NT2/D1 (cell line): Measurements from ENCODE around the gene ACAP3.

Source experiments
- DNase-seq: peaks from one replicate; pipeline ENCODE4 v3.0.0-alpha.2; 2011; ENCODE audit warnings: low read depth, low spot score
- H3K27me3 ChIP-seq: 2 replicates; pipeline ENCODE4 v1.6.0; 2011; ENCODE audit warnings: mild to moderate bottlenecking; ENCODE audit not compliant: insufficient read length, insufficient read depth
- H3K36me3 ChIP-seq: 2 replicates; pipeline ENCODE4 v1.6.1; 2011; ENCODE audit warnings: mild to moderate bottlenecking, low read length, mixed read lengths; ENCODE audit not compliant: insufficient read depth, insufficient read length
- H3K4me1 ChIP-seq: 2 replicates; pipeline ENCODE4 v1.5.1; 2011; ENCODE audit not compliant: insufficient read depth, insufficient read length
- H3K4me3 ChIP-seq: 2 replicates; pipeline ENCODE4 v1.5.1; 2011; ENCODE audit warnings: low read depth; ENCODE audit not compliant: insufficient read length
- H3K9ac ChIP-seq: 2 replicates; pipeline ENCODE4 v1.6.0; 2011; ENCODE audit warnings: low read depth; ENCODE audit not compliant: insufficient read length
- H3K9me3 ChIP-seq: 2 replicates; pipeline ENCODE4 v1.5.1; 2011; ENCODE audit warnings: mild to moderate bottlenecking, low read length; ENCODE audit not compliant: insufficient read depth
- SUZ12 ChIP-seq: IDR thresholded peaks from 2 replicates; pipeline ENCODE4 v1.6.1; 2011; ENCODE audit not compliant: insufficient read length, insufficient read depth; ENCODE audit errors: extremely low read depth
- YY1 ChIP-seq: IDR thresholded peaks from 2 replicates; pipeline ENCODE4 v1.6.1; 2011; ENCODE audit not compliant: insufficient read length, insufficient read depth
- ZNF274 ChIP-seq: IDR thresholded peaks from 2 replicates; pipeline ENCODE4 v1.6.1; 2011; ENCODE audit warnings: mild to moderate bottlenecking, low read depth, low read length

ACAP3 gene

DNA sequence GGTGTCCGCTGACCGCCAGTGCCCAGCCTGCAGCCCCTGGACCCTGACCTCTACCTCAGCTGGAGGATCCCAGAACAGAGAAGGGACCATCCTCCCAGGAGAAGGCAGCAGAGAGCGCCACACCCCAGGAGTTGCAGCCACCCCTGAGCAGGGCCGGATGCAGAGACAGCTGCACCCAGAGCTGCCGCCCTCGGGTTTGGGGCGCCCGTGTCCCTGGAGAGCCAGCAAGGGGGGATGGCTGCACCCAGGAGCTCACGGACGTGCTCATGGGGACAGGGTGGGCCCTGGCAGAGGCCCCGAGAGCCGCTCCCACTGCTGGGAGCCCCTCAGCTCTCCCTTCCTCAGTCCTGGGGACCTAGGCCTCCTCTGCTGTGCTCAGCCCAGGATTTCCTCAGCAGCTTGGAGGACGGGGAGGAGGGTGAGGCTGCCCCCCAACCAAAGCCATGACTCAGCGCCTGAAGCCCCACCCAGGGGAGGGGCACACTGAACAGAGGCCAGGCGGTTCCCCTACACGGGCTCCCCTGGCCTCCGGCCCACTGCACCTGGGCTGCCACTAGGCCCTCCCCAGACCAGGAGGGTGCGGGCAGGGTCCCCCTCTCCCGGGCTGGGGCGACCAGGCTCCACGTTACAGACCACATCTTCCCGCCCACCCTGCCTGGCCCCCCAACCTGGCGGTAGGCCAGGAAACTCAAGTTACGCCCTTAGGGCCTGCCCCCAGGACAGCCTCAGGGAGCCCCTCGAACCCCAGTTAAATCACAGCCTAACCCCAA, 2.2 kb downstream of the ACAP3 start:
- DNase-seq = no peak
- Histone ChIP-seq H3K4me1 (peaks cover 25% of the 10 kb centered on the region), H3K4me3 (peak overlapping the region; percentile 27)

DNA sequence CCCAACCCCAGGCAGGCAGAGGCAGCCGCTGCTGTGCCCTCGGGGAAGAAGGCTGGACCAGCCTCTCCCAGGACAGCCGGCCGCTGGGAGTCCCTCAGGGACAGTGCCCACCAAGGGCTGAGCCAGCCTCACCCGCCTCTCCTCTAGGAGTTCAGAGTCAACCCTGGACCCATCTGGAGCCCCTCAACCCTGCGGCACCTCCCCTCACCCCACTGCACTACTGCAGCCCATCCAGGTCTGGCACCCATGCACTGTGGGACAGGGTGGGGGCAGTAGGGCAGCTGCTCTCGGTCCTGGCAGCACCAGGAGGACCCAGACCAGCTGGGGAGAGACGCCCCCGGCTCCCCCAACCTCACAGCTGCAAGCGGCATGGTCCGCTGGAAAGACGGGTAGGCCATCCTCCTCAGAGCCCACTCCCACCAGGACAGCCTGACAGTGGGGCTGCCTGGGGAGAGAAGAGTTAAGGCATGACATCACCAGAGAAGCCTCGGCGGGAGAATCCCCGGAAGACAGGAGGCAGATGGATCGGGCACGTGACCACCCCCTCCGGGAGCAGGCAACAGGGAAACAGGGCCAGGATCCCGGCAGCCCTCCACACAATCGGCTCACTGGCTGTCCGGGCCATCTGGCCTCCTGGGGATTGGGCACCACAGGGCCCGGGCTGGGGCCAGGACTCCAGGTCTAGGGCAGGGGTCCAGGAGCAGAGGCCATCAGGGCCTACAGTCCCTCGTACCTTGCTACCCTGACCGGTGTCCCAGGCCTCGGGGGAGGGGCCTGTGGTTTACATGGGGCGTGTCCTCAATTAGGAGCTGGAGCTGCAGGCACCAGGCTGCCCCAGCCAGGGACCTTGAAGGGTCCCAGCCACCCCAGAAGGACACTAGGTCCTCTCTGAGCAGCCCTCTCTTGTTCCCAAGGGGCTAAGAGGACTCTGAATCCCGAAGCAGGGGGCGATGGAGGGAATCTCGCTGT, 3.1 kb downstream of the ACAP3 start:
- DNase-seq = no peak
- peaks cover 11% of the 10 kb centered on the region for H3K36me3 ChIP-seq
- peak overlapping the region; percentile 27 for H3K4me3 ChIP-seq
- H3K9me3 ChIP-seq = no peaks in the 10 kb centered on the region
- no peak for TF ChIP-seq YY1
- no peaks in the 10 kb centered on the region for H3K27me3 ChIP-seq
- peaks cover 21% of the 10 kb centered on the region for H3K4me1 ChIP-seq
- H3K9ac ChIP-seq = peak overlapping the region; percentile 92

More for the DNA sequence above, 2.2 kb downstream of the ACAP3 start:
- Histone ChIP-seq H3K27me3 (no peaks in the 10 kb centered on the region), H3K36me3 (peaks cover 19% of the 10 kb centered on the region), H3K9ac (peak overlapping the region; percentile 92), H3K9me3 (no peaks in the 10 kb centered on the region)
- no peak for TF ChIP-seq YY1

DNA sequence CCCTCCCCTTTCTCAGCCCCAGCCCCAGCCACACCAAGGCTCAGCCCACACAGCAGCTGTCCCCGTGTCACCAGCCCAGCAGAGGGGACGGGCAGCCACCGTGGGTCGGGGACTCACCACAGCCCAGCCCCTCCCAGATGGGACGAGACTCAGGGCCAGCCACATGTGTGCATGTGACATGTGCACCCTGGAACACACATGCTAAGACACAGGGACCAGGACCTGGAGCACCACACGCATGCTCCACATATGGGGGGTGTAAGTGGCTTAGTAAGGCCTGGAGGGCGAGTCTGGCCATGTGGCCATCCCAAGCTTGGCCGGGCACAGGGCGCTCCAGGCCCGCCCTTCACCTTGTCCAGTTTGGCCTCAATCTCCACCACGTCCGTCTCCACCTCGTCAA, 4.0 kb downstream of the ACAP3 start:
- Histone ChIP-seq H3K9ac (peak overlapping the region; percentile 75), H3K4me3 (peak overlapping the region; percentile 22), H3K4me1 (peaks cover 25% of the 10 kb centered on the region), H3K9me3 (no peaks in the 10 kb centered on the region), H3K27me3 (no peaks in the 10 kb centered on the region), H3K36me3 (peaks cover 9% of the 10 kb centered on the region)
- no peak for TF ChIP-seq SUZ12
- TF ChIP-seq YY1 = no peak
- no peak for TF ChIP-seq ZNF274
- no peak for DNase-seq

DNA sequence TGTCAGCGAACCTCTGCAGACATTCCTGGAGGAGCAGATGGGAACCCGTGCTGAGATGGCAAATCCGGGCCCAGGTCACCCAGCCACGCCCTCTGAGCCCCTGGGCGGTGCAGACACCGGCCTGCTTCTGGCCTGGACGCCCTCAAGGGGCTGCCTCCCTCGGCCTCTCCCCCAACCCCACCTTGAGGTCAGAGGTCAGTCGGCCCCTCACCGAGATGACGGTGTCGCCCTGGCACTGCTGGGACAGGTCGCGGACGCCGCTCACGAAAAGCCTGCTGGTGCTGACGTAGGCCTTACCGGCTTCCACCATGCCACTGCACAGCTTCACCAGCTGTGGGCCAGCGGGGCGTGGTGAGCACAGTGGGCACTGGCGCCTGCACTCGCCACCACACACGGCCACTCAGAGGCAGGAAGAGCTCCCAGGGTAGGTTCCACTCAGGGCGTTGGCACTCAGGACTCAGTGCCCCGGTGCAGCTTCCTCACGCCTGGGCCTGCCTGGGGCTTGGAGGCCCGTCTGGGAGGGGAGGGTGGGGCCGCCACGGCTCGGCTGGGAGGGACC, 4.7 kb downstream of the ACAP3 start:
- no peak overlapping the region for H3K4me3 ChIP-seq
- H3K4me1 ChIP-seq = peaks cover 25% of the 10 kb centered on the region
- H3K36me3 ChIP-seq = peaks cover 10% of the 10 kb centered on the region
- peak overlapping the region; percentile 75 for H3K9ac ChIP-seq
- H3K27me3 ChIP-seq = no peaks in the 10 kb centered on the region
- no peak for TF ChIP-seq SUZ12
- no peak for TF ChIP-seq YY1
- no peak for TF ChIP-seq ZNF274
- no peaks in the 10 kb centered on the region for H3K9me3 ChIP-seq
- DNase-seq = no peak

DNA sequence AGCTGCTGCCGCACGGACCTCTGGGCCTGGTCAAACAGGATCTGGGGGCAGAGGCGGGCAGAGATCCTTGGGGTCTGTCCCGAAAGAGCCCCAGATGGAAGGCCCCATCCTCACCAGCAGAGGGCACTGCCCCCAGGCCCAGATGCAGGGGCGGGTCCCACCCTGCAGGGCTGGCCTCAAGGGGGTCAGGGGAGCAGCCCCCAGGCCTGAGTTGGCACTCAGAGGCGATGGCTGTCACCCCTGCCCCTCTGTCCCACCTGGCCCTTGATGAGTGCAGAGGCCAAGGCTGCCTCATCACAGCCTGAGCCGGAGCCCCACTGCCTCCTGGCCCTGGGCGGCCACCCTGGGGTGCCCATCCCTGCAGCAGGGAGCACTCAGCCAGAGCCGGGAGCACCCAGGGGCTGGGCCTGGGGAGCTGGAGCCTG, 5.7 kb downstream of the ACAP3 start:
- H3K9me3 ChIP-seq = no peaks in the 10 kb centered on the region
- no peak for DNase-seq

DNA sequence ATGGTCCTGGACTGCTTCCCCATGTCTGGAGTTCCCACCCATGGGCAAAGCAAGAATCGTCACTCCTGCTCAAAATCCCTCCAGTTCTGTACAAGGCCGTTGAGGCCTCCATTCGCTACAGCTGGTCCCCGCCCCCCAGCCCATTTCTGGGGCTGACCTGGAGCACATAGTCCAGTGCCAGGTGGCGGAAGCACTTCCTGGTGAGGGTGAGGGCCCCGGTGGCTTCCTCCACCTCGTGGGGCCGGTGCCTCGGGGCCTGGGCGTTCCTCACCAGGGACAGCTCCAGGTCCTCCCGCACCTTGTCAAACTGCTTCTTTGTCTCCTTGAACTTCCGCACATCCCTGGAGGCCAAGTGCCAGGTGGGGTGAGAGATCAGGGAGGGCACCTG, 7.4 kb downstream of the ACAP3 start:
- H3K4me1 ChIP-seq = peaks cover 16% of the 10 kb centered on the region
- no peak overlapping the region for H3K9ac ChIP-seq
- TF ChIP-seq YY1 (no peak), ZNF274 (no peak), SUZ12 (no peak)
- no peak overlapping the region for H3K4me3 ChIP-seq
- H3K36me3 ChIP-seq = peaks cover 20% of the 10 kb centered on the region
- no peaks in the 10 kb centered on the region for H3K27me3 ChIP-seq
- DNase-seq = no peak
- no peaks in the 10 kb centered on the region for H3K9me3 ChIP-seq

More for the DNA sequence above, 5.7 kb downstream of the ACAP3 start:
- TF ChIP-seq ZNF274 (no peak), YY1 (no peak), SUZ12 (no peak)
- Histone ChIP-seq H3K27me3 (no peaks in the 10 kb centered on the region), H3K9ac (no peak overlapping the region), H3K4me3 (no peak overlapping the region), H3K36me3 (peaks cover 16% of the 10 kb centered on the region), H3K4me1 (peaks cover 25% of the 10 kb centered on the region)

DNA sequence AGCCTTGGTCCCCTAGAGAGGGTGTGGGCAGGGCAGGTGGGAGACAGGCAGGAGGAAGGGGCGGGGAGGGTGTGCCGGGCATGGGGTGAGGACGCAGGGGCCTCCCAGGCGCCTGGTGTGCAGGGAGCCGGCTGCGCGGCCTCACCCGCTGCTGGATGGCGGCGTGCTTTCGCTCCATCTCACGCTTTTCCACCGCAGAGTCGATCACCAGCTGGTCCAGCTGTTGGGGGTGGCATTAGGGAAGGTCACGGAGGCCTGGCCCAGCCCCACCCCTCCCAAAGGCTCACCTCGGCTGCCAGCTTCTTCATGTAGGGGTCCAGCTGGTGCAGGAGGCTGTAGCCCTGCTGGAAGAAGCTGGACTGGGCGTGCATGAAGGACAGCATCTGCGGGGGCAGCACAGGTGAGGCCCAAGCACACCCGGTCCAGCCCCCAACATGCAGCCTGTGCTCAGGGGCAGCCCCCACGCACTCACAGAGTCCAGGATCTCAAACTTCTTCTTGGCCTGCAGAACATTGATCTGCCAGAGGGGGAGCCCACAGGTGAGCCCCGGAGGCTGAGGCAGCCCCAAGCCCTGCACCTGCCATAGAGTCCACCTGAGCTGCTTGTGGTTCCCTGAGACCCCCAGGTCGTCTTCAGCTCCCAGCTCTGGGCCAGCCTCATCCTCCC, 7.9 kb downstream of the ACAP3 start:
- H3K27me3 ChIP-seq = no peaks in the 10 kb centered on the region
- DNase-seq = no peak
- TF ChIP-seq SUZ12 (no peak), YY1 (no peak), ZNF274 (no peak)
- H3K36me3 ChIP-seq = peaks cover 20% of the 10 kb centered on the region
- H3K4me3 ChIP-seq = no peak overlapping the region
- H3K9ac ChIP-seq = no peak overlapping the region
- H3K9me3 ChIP-seq = no peaks in the 10 kb centered on the region
- peaks cover 16% of the 10 kb centered on the region for H3K4me1 ChIP-seq
